Right renal cortex interstitium (tissue), 3 donors: ENCODE results near the gene METTL22. TPM values are rescaled to one million over a fixed set of nuclear protein-coding genes. Genes with fewer than 3 reads are reported as not detected.

Experiments used
- DNase-seq, 3 donors: peaks; one replicate each; pipeline ENCODE4 v3.0.0-alpha.2; 2013; ENCODE audit warnings: low read depth in 3 of 3, low spot score in 2 of 3
- polyA plus RNA-seq, 3 donors: library from polyadenylated mRNA; unstranded; fragments of 120-200 nt; gene quantifications; one replicate each; pipeline ENCODE4 v1.2.1, GENCODE V29; 2013; ENCODE audit not compliant: insufficient read length in 3 of 3

The METTL22 gene
- polyA plus RNA-seq, 3 donors = 15.5 to 17.2 (median 15.7) TPM

- no peak for DNase-seq
Observed at GRCh38 chr16:8686031-8686621, 64.6 kb downstream of the METTL22 start.

- DNase-seq = no peak
Observed at GRCh38 chr16:8686879-8687278, 65.4 kb downstream of the METTL22 start.

GRCh38 chr16:8689686-8690085, 68.2 kb downstream of the METTL22 start:
- no peak for DNase-seq

- no peak for DNase-seq
Observed at GRCh38 chr16:8691728-8692127, 70.2 kb downstream of the METTL22 start.

GRCh38 chr16:8694795-8695728, 73.6 kb downstream of the METTL22 start:
- DNase-seq = no peak

- no peak for DNase-seq
Observed at GRCh38 chr16:8696880-8697279, 75.4 kb downstream of the METTL22 start.

- no peak for DNase-seq
Observed at GRCh38 chr16:8697965-8698364, 76.5 kb downstream of the METTL22 start.

Other genes starting within 250 kb of the METTL22 start
- not detected for gene TMEM114, start 31.2 kb upstream of the METTL22 start, polyA plus RNA-seq
- gene ABAT, start 52.9 kb downstream of the METTL22 start, polyA plus RNA-seq = 10 to 100 TPM; 55.4 to 75.3 (median 69.7) TPM
- gene TMEM186, start 175.9 kb downstream of the METTL22 start, polyA plus RNA-seq = 10 to 100 TPM; 15.3 to 17.1 (median 16.5) TPM
- gene PMM2, start 176.1 kb downstream of the METTL22 start, polyA plus RNA-seq = 10 to 100 TPM; 19.7 to 23.6 (median 22.3) TPM
- 10 to 100 TPM; 64.9 to 74.6 (median 65.4) TPM for gene CARHSP1, start 247.3 kb downstream of the METTL22 start, polyA plus RNA-seq